Panc1 (cell line): ENCODE results near the gene CWC27. TPM values are rescaled to one million over a fixed set of nuclear protein-coding genes. Genes with fewer than 3 reads are reported as not detected.

ENCODE experiments used
- ATAC-seq: fragments of 200-7000 bp; cut with Tn5 transposase; 2 replicates; pipeline ENCODE4 v1.9.1; 2020; ENCODE audit warnings: mild to moderate bottlenecking, moderate library complexity
- BruUV-seq: library from RNA; stranded (reverse); fragments of 400-500 nt; replicated peaks from 2 replicates; lab custom pipeline; 2021; lab: Mats Ljungman, UMichigan
- CTCF ChIA-PET: fragments of 300-600 bp; sonication (Branson Sonifier 250); formaldehyde crosslinking; loops from one replicate; lab custom pipeline; 2022; ENCODE audit warnings: antibody characterized with exemption; lab: Charles Lee
- POLR2A ChIA-PET: fragments of 300-600 bp; sonication (Branson Sonifier 250); formaldehyde crosslinking; loops from one replicate; lab custom pipeline; 2022; ENCODE audit warnings: antibody characterized with exemption; lab: Charles Lee
- DNase-seq: peaks from one replicate; pipeline ENCODE4 v3.0.0-alpha.2; 2010; ENCODE audit warnings: low read depth, low spot score
- H3K27ac ChIP-seq: 2 replicates; pipeline ENCODE4 v1.5.1; 2011; ENCODE audit warnings: mild to moderate bottlenecking, low read length, inconsistent platforms
- H3K27me3 ChIP-seq: fragments of 200-500 bp; sonication (Bioruptor generic); 2 replicates; pipeline ENCODE4 v1.6.0; 2014; ENCODE audit warnings: low read length, inconsistent platforms; ENCODE audit not compliant: control insufficient read depth, insufficient read depth
- H3K36me3 ChIP-seq: fragments of 200-500 bp; sonication (Bioruptor generic); 2 replicates; pipeline ENCODE4 v1.5.1; 2014; ENCODE audit warnings: inconsistent platforms, mild to moderate bottlenecking, low read length, moderate library complexity; ENCODE audit not compliant: control insufficient read depth, insufficient read depth
- H3K4me1 ChIP-seq: 2 replicates; pipeline ENCODE4 v1.5.1; 2011; ENCODE audit warnings: inconsistent platforms, mild to moderate bottlenecking, low read length, moderate library complexity; ENCODE audit not compliant: control insufficient read depth, insufficient read depth
- H3K4me3 ChIP-seq, 2 experiments: 2 replicates each; pipeline ENCODE4 v1.5.1; 2011 to 2012; ENCODE audit warnings: low read depth in 2 of 2, low read length in 2 of 2, mild to moderate bottlenecking in 2 of 2, inconsistent platforms in 1 of 2, moderate library complexity in 1 of 2
- H3K9me3 ChIP-seq: fragments of 200-500 bp; sonication (Bioruptor generic); 2 replicates; pipeline ENCODE4 v1.5.1; 2014; ENCODE audit warnings: low read depth, mild to moderate bottlenecking, inconsistent platforms, low read length, moderate library complexity; ENCODE audit not compliant: control insufficient read depth, insufficient read depth
- CTCF ChIP-seq: fragments of 450-650 bp; IDR thresholded peaks from 2 replicates; pipeline ENCODE4 v1.5.1; 2017; ENCODE audit warnings: mild to moderate bottlenecking
- POLR2AphosphoS5 ChIP-seq: IDR thresholded peaks from 2 replicates; pipeline ENCODE4 v1.6.1; 2012; ENCODE audit warnings: mild to moderate bottlenecking, low read depth, low read length, moderate library complexity
- REST ChIP-seq, 2 experiments: IDR thresholded peaks; 2 replicates each; pipeline ENCODE4 v1.6.1; 2011 to 2012; ENCODE audit warnings: low read depth in 2 of 2, control low read depth in 1 of 2, low read length in 1 of 2, mild to moderate bottlenecking in 1 of 2, moderate library complexity in 1 of 2; ENCODE audit not compliant: insufficient read depth in 1 of 2
- SIN3A ChIP-seq: IDR thresholded peaks from 2 replicates; pipeline ENCODE4 v1.6.1; 2012; ENCODE audit warnings: low read depth, mild to moderate bottlenecking, low read length, moderate library complexity, borderline replicate concordance; ENCODE audit not compliant: insufficient read depth
- TCF7L2 ChIP-seq: IDR thresholded peaks from 2 replicates; pipeline ENCODE4 v1.6.1; 2011; ENCODE audit warnings: mild to moderate bottlenecking, low read depth, low read length, inconsistent platforms
- in situ Hi-C: cut with HindIII; loops from 2 replicates; pipeline ENCODE4 v1.10.0; 2016; ENCODE audit warnings: low sequenced_read_pairs, low pct_unique_long_range_greater_than_20kb
- intact Hi-C: fragments of 100-400 bp; cut with micrococcal nuclease; formaldehyde crosslinking; loops from one replicate; pipeline ENCODE4 v1.10.0; 2022; ENCODE audit not compliant: unreplicated experiment
- total RNA-seq: library from RNA; stranded (reverse); gene quantifications from one replicate; pipeline ENCODE4 v1.2.1, GENCODE V29; 2021; ENCODE audit not compliant: unreplicated experiment

Gene CWC27
- total RNA-seq, 1 experiment from 2014 or later = 19.7 TPM

GRCh38 chr5:65041296-65042158 lies 272.8 kb downstream of the CWC27 start:
- no peak overlapping the region for H3K4me3 ChIP-seq
- H3K36me3 ChIP-seq = no peaks in the 10 kb centered on the region
- no peaks in the 10 kb centered on the region for H3K27me3 ChIP-seq
- no TSS peak for BruUV-seq
- H3K9me3 ChIP-seq = no peaks in the 10 kb centered on the region
- DNase-seq = no peak
- no peak for ATAC-seq
- H3K4me1 ChIP-seq = no peaks in the 10 kb centered on the region
- TF ChIP-seq SIN3A = no peak
- TF ChIP-seq REST (IDR thresholded peaks at IDR 0.05; ENCODE audit: insufficient read depth in 1 of 2, low read depth in 2 of 2, low read length in 1 of 2) = no peak
- no peak for TF ChIP-seq POLR2AphosphoS5
- no peak for TF ChIP-seq CTCF
- TF ChIP-seq TCF7L2 = no peak
- ChIA-PET POLR2A (no interaction called here), CTCF (no interaction called here)
- in situ Hi-C loops = no loop called here
- intact Hi-C loops = no loop called here
- H3K27ac ChIP-seq = no peak overlapping the region

GRCh38 chr5:65043843-65044359 lies 275.2 kb downstream of the CWC27 start:
- no TSS peak for BruUV-seq
- no peak overlapping the region for H3K27ac ChIP-seq
- H3K27me3 ChIP-seq = no peaks in the 10 kb centered on the region
- intact Hi-C loops = no loop called here
- H3K9me3 ChIP-seq = no peaks in the 10 kb centered on the region
- DNase-seq (no peak), ATAC-seq (no peak)
- TF ChIP-seq SIN3A (no peak), CTCF (no peak), TCF7L2 (no peak), REST (IDR thresholded peaks at IDR 0.05; ENCODE audit: insufficient read depth in 1 of 2, low read depth in 2 of 2, low read length in 1 of 2) (no peak)
- ChIA-PET CTCF (no interaction called here), POLR2A (no interaction called here)
- H3K4me3 ChIP-seq = no peak overlapping the region
- H3K4me1 ChIP-seq = no peaks in the 10 kb centered on the region
- H3K36me3 ChIP-seq = no peaks in the 10 kb centered on the region
- in situ Hi-C loops = no loop called here
